Medulla oblongata (tissue), 1 donor: ENCODE data around the gene DEFB119.
"Not testable (repeated sequence)": the region's sequence is repeated elsewhere in the genome, so short reads cannot be mapped to it uniquely, and the experiment has no call there.

ENCODE experiments used
- DNase-seq: peaks from one replicate; pipeline ENCODE4 v3.0.0-alpha.2; 2015; ENCODE audit errors: extremely low spot score

Gene DEFB119, protein sequence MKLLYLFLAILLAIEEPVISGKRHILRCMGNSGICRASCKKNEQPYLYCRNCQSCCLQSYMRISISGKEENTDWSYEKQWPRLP

GRCh38 chr20:31390490-31390889, at the start of gene DEFB119:
TSS of gene DEFB119 (minus strand) at chr20:31390590. CDS start at chr20:31390483, 107 bp downstream.
- no peak for DNase-seq

DNA sequence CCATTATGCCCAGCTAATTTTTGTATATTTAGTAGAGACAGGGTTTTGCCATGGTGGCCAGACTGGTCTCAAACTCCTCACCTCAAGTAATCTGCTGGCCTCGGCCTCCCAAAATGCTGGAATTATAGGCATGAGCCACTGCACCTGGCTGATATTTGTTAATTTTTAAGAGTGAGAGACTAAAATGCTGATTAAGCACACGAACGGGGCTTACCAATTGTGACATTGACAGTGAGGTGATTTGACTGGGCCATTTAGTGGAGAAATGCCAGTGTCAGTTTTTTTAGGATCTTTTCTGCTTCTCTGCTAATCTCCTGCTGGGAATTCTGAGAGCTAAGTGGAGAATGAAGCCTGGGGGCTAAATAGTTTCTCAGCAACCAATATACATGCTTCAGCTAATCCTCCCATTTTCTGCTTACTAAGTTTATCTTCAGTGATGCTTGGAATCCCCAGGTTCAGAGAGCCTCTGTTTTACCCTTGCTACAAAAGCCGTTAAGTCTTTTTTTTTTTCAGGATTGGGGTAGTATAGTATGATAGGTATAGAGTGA, 40.3 kb upstream of the DEFB119 start:
- no peak for DNase-seq

DNA sequence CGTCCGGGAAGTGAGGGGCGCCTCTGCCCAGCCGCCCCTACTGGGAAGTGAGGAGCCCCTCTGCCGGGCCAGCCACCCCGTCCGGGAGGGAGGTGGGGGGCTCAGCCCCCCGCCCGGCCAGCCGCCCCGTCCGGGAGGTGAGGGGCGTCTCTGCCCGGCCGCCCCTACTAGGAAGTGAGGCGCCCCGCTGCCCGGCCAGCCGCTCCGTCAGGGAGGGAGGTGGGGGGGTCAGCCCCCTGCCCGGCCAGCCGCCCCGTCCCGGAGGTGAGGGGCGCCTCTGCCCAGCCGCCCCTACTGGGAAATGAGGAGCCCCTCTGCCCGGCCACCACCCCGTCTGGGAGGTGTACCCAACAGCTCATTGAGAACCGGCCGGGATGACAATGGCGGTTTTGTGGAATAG, 37.2 kb upstream of the DEFB119 start:
- DNase-seq = not testable (repeated sequence)

- DNase-seq = not testable (repeated sequence)
Measured at GRCh38 chr20:31426891-31427551, 36.6 kb upstream of the DEFB119 start.

- DNase-seq = no peak
Measured at GRCh38 chr20:31425797-31426196, 35.4 kb upstream of the DEFB119 start.

DNA sequence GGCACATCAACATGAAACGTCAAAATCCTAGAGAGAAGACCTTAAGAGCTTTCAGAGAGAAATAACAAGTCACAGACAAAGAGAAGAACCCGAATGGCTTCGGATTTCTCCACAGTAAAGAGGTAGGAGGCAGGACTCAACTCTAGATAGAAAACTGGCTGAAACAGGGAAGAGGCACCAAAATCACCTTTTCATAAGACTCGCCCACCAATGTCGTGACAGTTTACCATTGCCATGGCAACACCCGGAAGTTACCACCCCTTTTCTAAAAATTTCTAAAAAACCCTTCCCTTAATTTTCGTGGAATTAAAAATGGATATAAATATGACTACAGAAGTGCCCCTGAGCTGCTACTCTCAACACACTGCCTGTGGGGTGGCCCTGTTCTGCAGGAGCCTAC, 27.9 kb upstream of the DEFB119 start:
- no peak for DNase-seq

DNA sequence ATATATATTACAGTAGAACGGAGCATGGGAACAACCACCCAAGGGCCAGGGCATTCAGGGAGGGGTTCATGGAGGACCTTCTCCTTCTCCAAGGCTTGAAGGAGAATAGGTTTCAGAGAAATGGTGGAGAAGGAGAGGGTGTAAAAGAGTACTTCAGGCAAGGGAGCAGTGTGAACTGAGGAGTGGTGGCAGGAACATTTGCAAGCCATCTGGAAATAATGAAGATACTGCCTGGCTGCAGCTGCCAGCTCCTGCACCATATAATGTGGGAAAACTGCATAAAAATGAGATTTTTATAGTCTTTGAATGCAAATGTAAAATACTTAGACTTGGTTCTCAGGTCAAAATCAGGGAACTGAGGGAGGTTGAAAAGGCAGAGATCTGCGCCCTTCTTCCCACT, 25.3 kb upstream of the DEFB119 start:
- DNase-seq = no peak

DNA sequence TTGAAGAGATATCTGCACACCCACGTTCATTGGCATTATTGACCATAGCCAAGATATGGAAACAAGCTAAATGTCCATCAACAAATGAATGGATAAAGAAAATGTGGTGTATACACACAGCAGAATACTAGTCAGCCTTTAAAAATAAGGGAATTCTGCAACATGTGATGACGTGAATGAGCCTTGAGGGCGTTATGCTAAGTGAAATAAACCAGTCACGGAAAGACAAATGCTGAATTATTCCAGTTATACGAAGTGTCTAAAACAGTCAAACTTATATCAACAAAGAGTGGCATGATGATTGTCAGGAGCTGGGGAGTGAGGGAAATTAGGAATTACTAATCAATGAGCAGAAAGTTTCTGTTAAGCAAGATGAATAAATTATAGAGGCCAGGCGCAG, 24.0 kb upstream of the DEFB119 start:
- no peak for DNase-seq

DNA sequence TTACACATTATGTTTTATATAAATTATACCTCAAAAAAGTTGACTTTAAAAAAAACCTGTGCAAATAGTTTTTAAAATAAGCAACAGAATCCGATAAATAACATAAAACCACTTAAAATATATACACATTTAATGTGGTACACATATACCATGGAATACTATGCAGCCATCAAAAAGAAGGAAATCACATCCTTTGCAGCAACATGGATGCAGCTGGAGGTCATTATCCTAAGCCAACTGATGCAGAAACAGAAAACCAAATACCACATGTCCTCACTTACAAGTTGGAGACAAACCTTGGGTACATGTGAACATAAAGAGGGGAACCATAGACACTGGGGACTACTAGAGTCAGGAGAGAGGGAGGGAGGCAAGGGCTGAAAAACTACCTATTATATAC, 19.6 kb upstream of the DEFB119 start:
- no peak for DNase-seq

DNA sequence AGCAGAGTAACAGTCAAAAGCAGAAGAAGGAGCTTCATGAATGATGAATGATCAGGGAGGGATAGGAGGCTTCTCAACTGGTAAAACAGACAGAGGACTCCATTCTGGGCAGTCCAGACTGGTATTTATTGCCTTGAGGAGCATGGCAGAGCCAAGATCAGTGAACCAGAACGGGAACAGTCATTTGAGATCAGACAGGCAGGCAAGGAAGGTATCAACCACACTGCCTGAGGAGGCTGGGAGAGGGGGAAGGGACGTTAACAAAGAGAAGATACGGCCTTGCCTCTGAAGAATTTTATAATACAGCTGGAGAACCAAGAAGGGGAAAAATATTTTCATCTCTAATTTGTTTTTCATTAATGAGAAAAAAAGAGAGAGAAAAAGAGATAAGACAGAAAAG, 15.7 kb upstream of the DEFB119 start, which contains the start of gene DEFB121:
Gene DEFB121 (minus strand): TSS at position 101 of the 400 bp plus-strand sequence. CDS start 63 bp downstream, at position 38.
- no peak for DNase-seq

GRCh38 chr20:31403886-31404285, 13.5 kb upstream of the DEFB119 start:
- no peak for DNase-seq

GRCh38 chr20:31394900-31395299, 4.5 kb upstream of the DEFB119 start:
- DNase-seq = no peak

GRCh38 chr20:31392836-31393235, 2.4 kb upstream of the DEFB119 start:
- DNase-seq = no peak

- DNase-seq = no peak
Measured at GRCh38 chr20:31374346-31374745, 16.0 kb downstream of the DEFB119 start.

DNA sequence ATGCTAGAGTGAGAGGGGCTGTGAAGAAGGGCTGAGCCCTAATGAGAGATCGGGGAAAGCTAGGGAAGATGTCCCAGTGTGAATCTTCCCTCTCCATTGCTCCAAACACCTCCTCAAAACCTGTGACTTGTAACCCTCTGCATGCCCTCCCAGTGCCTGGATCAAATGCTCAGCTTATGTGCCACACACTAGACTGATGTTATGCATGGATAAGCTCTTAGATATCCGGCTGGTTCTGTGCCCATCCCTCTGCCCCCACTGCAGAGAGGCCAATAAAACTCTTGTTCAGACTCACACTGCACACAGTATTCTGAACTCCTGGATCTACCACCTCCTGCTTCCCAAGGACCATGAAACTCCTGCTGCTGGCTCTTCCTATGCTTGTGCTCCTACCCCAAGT, 22.1 kb downstream of the DEFB119 start, which contains the start of gene DEFB118:
Gene DEFB118 (plus strand): TSS at position 301 of the 400 bp plus-strand sequence. CDS start 50 bp downstream, at position 351.
- DNase-seq = no peak

GRCh38 chr20:31364272-31364671, 26.1 kb downstream of the DEFB119 start:
- not testable (repeated sequence) for DNase-seq

DNA sequence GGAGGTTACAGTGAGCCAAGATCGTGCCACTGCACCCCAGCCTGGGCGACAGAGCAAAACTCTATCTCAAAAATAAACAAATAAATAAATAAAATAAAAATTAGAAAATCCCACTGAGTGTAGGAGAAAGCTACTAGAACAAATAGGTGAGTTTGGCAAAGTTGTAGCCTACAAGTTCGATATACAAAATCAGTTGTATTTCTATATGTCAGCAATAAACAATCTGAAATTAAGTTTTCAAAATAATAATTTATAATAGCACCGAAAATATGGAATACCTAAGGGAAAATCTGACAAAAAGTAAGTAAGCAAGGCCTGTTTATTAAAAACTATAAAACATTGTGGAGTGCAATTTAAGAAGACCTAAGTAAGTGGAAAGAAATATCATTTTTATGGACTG, 27.1 kb downstream of the DEFB119 start:
- DNase-seq = no peak

- DNase-seq = no peak
Measured at GRCh38 chr20:31355981-31356380, 34.4 kb downstream of the DEFB119 start.

DNA sequence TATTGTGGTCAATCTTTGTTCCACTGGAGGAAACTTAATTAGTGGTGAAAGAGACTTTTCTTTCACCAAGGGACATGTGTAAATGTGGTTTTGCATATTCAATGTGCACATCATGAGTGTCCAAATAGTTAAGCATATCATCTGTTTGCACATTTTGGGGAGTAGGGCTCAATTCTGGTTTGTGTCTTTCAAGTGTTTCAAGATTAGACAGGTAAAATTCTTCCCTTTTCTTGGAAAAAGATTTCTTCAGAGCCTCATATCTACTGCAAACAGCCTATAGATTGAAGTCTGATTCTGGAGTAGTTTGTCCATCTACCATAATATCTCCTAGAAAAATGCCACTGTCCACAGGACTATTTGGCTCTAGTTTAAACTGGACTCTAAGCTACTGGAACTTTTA, 48.9 kb downstream of the DEFB119 start:
- DNase-seq = no peak

- no peak for DNase-seq
Measured at GRCh38 chr20:31330893-31331292, 59.5 kb downstream of the DEFB119 start.
